NOMO-1 treated with dmso at 0.1 percent for 144 hours (cell line): Measurements from ENCODE around the gene SORCS2.

Source experiments
- DNase-seq: peaks from one replicate; lab custom pipeline; 2025; ENCODE audit not compliant: unreplicated experiment; lab: John Stamatoyannopoulos, UW

Gene SORCS2

GRCh38 chr4:7319024-7319423 lies 126.7 kb downstream of the SORCS2 start:
- no peak for DNase-seq

DNA sequence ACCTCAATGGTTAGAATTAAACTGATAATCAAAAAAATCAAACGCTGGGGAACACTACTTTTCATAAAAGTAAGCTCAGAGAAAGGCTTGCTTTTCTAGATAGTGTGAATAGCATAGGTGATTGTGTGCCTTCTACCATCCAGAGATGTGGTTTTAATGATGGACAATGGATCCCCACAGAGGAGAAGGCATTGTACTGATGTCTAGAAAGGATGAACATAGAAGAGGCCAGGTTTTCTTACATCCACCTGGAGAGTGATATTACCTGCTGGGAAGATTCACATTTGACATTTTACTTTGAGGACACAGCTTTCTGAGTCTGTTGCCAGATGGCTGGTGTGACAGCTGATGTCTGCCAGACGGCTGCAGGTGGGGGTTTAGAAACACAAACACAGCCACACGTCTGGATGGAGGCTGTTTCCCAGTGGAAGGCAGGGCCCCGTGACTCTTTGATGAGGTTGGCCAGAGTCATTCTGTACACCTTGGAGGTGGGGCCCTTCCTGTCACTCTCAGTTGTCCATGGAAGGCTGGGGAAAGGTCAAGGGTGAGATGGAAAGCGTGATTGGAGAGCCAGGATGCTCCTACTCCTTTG lies 128.0 kb downstream of the SORCS2 start:
- DNase-seq: no peak

DNA sequence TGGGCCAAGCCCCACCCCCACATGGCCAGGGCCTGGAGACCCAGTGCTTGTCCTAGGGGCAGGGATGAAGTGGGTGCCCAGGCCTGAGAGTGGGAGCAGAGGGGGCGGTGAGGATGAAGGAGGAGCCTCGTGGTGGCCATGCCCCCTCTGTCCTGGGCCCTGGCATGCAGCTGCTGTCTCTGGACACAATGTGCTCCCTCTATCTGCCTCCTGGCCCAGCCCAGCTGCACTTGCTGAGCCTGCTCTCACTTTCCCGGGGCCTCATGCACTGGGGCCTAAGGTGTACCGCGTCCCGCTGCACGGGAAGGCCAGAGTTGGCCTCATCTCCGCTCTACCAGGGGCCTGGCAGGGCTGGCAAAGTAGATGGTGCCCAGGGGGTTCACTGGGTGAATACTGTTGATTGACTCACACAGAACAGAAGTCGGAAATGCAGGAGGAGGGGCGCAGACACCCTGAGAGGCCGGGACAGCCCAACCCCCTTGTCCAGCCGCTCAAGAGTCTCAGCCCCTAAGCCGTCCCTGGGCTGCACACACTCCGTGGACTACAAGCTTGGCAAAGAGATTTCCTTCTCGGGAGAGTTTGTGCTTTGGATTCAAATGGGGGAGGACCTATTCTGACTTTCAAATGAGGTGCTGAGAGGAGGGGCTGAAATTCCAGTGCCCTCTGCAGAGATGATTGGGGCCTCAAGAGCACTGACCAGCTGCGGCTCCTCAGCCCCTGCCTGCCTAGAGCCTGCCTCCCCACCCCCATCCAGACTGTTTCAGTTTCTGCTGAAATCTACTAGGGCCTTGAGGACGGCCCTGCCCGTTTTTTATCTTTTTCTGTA lies 130.0 kb downstream of the SORCS2 start:
- no peak for DNase-seq

DNA sequence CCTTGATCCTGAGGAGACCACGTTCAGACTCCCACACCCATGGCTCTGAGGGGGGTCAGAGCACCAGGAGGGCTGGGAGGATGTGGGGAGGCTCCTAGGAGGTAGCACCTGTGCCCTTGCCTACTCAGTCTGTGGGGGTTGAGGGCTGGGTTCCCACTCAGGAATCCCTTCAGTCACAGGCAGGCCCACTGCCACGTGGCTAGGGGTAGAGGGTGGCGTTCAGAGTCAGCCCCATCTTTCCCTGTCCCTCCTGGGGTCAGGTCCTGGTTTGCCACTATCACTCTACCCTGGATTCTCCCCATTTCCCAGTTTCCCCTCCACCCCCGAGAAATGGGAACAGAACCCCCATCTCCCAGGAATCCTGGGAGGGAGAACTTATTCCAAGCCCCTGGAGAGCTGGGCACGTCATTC lies 131.1 kb downstream of the SORCS2 start:
- no peak for DNase-seq

- no peak for DNase-seq
These were observed 131.7 kb downstream of the SORCS2 start for GRCh38 chr4:7323872-7324650.

- DNase-seq: no peak
These were observed 132.3 kb downstream of the SORCS2 start for GRCh38 chr4:7324651-7325121.

GRCh38 chr4:7325541-7325940 lies 133.2 kb downstream of the SORCS2 start:
- DNase-seq: no peak

- DNase-seq: no peak
These were observed 134.0 kb downstream of the SORCS2 start for GRCh38 chr4:7326306-7326692.

DNA sequence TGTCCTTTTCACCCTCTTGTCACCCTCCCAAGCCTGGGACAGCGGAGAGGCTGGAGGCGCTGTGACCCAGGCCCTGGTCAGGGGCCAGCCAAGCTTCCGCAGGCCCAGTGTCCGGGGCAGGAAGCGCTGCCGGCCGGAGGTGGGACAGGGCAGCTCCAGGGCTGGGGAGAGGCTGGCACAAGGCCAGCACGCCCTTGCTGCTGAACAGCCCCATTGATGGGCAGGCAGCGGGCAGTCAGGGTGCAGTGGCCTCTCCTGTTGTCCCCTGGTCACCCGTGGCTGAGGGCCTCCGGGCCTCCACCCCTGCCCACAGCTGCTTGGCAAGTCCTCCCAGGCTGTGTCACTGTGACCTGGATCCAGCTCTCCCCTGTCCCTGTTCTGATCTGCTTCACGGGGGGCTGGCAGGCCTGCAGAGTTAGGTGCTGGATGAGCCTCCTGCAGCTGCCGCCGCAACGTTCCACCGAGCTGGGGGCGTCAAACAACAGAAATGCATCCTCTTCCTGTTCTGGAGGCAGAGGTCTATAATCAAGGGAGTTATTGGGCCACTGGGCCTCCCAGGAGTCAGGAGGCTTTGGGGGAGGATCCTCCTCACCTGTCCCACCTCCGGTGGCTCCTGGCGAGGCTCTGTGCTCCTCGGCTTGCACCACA lies 134.5 kb downstream of the SORCS2 start:
- no peak for DNase-seq

DNA sequence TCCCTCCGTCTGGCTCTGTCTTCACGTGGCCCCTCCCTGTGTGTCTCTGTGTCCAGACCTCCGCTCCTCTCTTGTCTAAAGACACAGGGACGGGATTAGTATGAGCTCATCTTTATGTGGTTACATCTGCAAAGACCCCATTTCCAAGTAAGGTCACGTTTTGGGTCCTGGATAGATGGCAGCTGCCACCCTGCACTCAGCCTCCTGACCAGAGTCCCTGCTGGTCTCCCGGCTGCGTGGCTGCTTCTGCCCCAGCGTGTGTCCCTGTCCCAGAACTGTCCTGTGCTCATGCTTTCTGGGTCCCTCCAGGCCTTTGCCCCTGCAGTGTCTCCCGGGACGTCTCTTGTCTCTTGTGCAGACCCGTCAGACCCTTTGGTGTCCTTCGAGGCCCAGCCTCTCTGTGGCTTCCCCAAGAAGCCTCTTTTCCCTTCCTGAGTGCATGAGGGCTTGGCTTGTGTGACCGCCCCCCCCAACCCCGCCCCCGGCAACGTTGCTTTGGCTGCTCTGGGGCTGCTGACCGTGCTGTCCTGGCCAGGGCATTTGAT lies 135.1 kb downstream of the SORCS2 start:
- DNase-seq: no peak

GRCh38 chr4:7328162-7328912 lies 136.0 kb downstream of the SORCS2 start:
- no peak for DNase-seq

DNA sequence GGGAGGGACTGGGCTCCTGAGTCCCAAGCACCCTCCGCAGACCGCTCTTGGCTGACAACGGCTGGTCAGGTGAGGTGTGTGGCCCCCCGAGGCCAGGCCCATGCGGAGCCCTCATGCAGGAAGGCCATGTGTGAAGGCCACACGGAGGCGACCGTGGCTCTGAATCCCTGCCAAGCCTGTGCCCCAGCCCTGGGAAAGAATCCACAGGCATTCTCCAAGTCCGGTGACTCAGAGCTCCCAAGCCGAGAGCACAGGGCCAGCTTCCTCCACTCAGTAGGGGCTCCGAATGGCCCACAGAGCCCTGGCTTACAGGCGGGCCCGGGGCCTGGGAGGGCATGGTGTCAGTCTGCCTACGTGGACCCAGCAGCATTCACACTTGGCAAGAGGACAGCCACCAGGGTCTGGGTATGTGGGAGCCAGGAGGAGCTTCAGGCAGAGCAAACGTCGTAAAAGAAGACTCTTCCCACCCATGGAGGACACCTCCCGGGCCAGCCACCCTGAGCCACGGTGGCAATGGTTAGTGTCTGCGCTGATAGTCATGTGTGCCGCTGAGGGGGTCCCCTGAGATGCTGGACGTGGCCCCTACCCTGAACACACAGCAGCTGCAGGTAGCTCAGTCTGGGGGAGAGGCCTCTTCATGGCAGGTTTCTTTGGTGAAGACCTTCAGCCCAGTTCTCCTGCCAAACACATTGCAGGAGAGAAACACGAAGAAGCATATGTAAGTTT lies 136.7 kb downstream of the SORCS2 start:
- DNase-seq: no peak

- no peak for DNase-seq
These were observed 137.8 kb downstream of the SORCS2 start for GRCh38 chr4:7330031-7330596.

GRCh38 chr4:7330811-7331681 lies 138.7 kb downstream of the SORCS2 start:
- no peak for DNase-seq

DNA sequence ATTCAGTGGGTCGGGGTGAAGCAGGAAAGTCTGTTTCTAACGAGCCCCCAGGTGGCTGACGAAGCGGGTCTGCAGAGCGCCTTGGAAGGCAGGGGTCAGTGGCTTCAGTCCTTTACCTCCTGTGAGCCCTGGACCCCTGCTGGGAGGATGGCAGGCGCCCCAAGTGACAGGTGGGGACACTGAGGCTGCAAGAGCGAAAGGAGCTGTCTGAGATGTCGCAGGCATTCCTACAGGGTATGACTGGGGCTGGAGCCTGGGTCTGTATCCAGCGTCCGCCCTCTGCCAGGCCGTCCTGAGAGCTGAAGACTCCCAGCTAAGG lies 139.3 kb downstream of the SORCS2 start:
- no peak for DNase-seq

- DNase-seq: no peak
These were observed 140.1 kb downstream of the SORCS2 start for GRCh38 chr4:7332216-7333023.

GRCh38 chr4:7333024-7333780 lies 140.9 kb downstream of the SORCS2 start:
- DNase-seq: no peak
